HCT116 (cell line): ENCODE measurements around the gene MLH1.

ENCODE experiments used
- CEBPB ChIP-seq: IDR thresholded peaks from 2 replicates; pipeline ENCODE4 v1.6.1; 2012; ENCODE audit warnings: low read depth
- EGR1 ChIP-seq: IDR thresholded peaks from 2 replicates; pipeline ENCODE4 v1.6.1; 2012; ENCODE audit warnings: low read depth
- EZH2 ChIP-seq: fragments of 200-600 bp; sonication (generic); IDR thresholded peaks from 2 replicates; pipeline ENCODE4 v1.6.1; 2017; ENCODE audit warnings: antibody characterized with exemption, mixed run types
- EZH2phosphoT487 ChIP-seq: fragments of 200-600 bp; IDR thresholded peaks from 2 replicates; pipeline ENCODE4 v1.6.1; 2018; ENCODE audit warnings: antibody characterized with exemption, borderline replicate concordance
- JUND ChIP-seq: IDR thresholded peaks from 2 replicates; pipeline ENCODE4 v1.6.1; 2012
- POLR2A ChIP-seq: IDR thresholded peaks from 2 replicates; pipeline ENCODE4 v1.7.0; 2011; ENCODE audit warnings: borderline replicate concordance; ENCODE audit not compliant: insufficient read depth, insufficient read length; ENCODE audit errors: extremely low read depth
- RAD21 ChIP-seq: IDR thresholded peaks from 2 replicates; pipeline ENCODE4 v1.6.1; 2012; ENCODE audit warnings: low read depth, mild to moderate bottlenecking
- SP1 ChIP-seq: IDR thresholded peaks from 2 replicates; pipeline ENCODE4 v1.6.1; 2012; ENCODE audit warnings: low read depth
- SRF ChIP-seq: IDR thresholded peaks from 2 replicates; pipeline ENCODE4 v1.6.1; 2012; ENCODE audit warnings: low read depth
- TCF7L2 ChIP-seq: IDR thresholded peaks from 2 replicates; pipeline ENCODE4 v1.7.0; 2011; ENCODE audit warnings: borderline replicate concordance, inconsistent platforms; ENCODE audit not compliant: insufficient read depth, insufficient read length; ENCODE audit errors: extremely low read depth
- ZFX ChIP-seq: fragments of 450-650 bp; IDR thresholded peaks from 2 replicates; pipeline ENCODE4 v1.6.1; 2017
- TF ChIP-seq, protein P1 (sequence below), 3 experiments: fragments of 200-600 bp in 1 of 3; sonication (generic) in 1 of 3; IDR thresholded peaks in 2 of 3; conservative IDR thresholded peaks in 1 of 3; 2 replicates each; pipeline ENCODE4 v1.5.1; 2012 to 2017; ENCODE audit warnings: low read depth in 2 of 3, low read length in 2 of 3, antibody characterized with exemption in 1 of 3, borderline replicate concordance in 1 of 3, control low read depth in 1 of 3, mild to moderate bottlenecking in 1 of 3, mixed read lengths in 1 of 3, mixed run types in 1 of 3, moderate library complexity in 1 of 3; ENCODE audit not compliant: insufficient read depth in 1 of 3
- TF ChIP-seq, protein P2 (sequence below): IDR thresholded peaks from 2 replicates; pipeline ENCODE4 v1.6.1; 2011; ENCODE audit warnings: mild to moderate bottlenecking, low read length, moderate library complexity; ENCODE audit not compliant: insufficient replicate concordance; ENCODE audit errors: extremely low read depth
- TF ChIP-seq, protein P3 (sequence below): IDR thresholded peaks from 2 replicates; pipeline ENCODE4 v1.6.1; 2012

DNA sequence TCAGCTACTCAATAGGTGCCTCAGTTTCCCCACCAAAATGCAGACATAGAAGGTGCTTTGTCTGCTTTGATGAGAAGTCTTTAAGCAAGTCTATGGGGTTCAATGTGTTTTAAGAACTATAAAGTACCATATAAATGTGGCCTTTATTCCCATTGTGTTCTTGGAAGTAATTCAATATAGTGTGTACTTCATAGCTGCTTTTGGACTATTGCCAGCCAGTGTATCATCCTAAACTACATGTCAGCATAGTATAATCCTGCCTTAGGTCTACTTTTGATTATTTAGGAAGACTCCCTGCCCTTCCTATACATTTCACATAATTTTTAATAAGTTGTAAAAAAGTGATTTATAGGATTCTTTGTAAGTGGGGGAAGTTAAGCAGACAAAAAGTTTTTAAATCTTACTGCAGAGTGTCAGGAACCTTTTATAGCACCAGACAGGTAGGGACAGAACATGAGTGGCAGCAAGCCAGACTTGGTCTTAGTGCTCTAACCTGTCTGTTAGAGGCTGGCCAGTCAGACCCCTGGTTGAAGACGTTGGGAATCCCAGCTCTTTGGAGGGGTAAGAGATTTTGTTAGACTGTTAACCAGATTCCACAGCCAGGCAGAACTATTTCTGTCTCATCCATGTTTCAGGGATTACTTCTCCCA is 48.4 kb downstream of the MLH1 start:
- TF ChIP-seq, protein P1, sequence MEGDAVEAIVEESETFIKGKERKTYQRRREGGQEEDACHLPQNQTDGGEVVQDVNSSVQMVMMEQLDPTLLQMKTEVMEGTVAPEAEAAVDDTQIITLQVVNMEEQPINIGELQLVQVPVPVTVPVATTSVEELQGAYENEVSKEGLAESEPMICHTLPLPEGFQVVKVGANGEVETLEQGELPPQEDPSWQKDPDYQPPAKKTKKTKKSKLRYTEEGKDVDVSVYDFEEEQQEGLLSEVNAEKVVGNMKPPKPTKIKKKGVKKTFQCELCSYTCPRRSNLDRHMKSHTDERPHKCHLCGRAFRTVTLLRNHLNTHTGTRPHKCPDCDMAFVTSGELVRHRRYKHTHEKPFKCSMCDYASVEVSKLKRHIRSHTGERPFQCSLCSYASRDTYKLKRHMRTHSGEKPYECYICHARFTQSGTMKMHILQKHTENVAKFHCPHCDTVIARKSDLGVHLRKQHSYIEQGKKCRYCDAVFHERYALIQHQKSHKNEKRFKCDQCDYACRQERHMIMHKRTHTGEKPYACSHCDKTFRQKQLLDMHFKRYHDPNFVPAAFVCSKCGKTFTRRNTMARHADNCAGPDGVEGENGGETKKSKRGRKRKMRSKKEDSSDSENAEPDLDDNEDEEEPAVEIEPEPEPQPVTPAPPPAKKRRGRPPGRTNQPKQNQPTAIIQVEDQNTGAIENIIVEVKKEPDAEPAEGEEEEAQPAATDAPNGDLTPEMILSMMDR (IDR thresholded peaks at IDR 0.05 in 2 of 3, conservative IDR thresholded peaks at IDR 0.05 in 1 of 3; ENCODE audit: borderline replicate concordance in 1 of 3, insufficient read depth in 1 of 3, low read depth in 2 of 3, low read length in 2 of 3) = no peak
- TF ChIP-seq, protein P2, sequence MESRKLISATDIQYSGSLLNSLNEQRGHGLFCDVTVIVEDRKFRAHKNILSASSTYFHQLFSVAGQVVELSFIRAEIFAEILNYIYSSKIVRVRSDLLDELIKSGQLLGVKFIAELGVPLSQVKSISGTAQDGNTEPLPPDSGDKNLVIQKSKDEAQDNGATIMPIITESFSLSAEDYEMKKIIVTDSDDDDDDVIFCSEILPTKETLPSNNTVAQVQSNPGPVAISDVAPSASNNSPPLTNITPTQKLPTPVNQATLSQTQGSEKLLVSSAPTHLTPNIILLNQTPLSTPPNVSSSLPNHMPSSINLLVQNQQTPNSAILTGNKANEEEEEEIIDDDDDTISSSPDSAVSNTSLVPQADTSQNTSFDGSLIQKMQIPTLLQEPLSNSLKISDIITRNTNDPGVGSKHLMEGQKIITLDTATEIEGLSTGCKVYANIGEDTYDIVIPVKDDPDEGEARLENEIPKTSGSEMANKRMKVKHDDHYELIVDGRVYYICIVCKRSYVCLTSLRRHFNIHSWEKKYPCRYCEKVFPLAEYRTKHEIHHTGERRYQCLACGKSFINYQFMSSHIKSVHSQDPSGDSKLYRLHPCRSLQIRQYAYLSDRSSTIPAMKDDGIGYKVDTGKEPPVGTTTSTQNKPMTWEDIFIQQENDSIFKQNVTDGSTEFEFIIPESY = no peak
- TF ChIP-seq SP1 = no peak
- TF ChIP-seq CEBPB = no peak
- no peak for TF ChIP-seq EZH2
- TF ChIP-seq RAD21 = no peak
- TF ChIP-seq, protein P3, sequence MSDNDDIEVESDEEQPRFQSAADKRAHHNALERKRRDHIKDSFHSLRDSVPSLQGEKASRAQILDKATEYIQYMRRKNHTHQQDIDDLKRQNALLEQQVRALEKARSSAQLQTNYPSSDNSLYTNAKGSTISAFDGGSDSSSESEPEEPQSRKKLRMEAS = no peak
- no peak for TF ChIP-seq TCF7L2
- no peak for TF ChIP-seq JUND
- TF ChIP-seq EZH2phosphoT487 = no peak
- TF ChIP-seq POLR2A = no peak
- TF ChIP-seq ZFX = no peak
- TF ChIP-seq SRF = no peak
- TF ChIP-seq EGR1 = no peak
